Measurements from ENCODE around the gene SATB2.

GRCh38 chr2:199322151-199322550, 135.6 kb downstream of the SATB2 start:
- TF ChIP-seq YY1 (IDR thresholded peaks at IDR 0.05; ENCODE audit: low read depth) (no peak), CTCF (IDR thresholded peaks at IDR 0.05) (no peak), POLR2AphosphoS5 (IDR thresholded peaks at IDR 0.05; ENCODE audit: low read depth, low read length) (no peak), RCOR1 (IDR thresholded peaks at IDR 0.05; ENCODE audit: low read length) (no peak), MXI1 (IDR thresholded peaks at IDR 0.05; ENCODE audit: low read depth, low read length) (no peak), FOXJ3 (CRISPR knock-in tag; IDR thresholded peaks at IDR 0.05) (no peak)
